Stimulated activated naive B cell treated with anti-CD40 and anti-IgM and Interleukin-4, amounts not matched to agents 10 μg/mL and 1 μg/mL and 100 μg/mL, for 72 hours (primary cell): Measurements from ENCODE around the gene LRIT2.
"Not testable (repeated sequence)": the region's sequence is repeated elsewhere in the genome, so short reads cannot be mapped to it uniquely, and the experiment has no call there.

Source experiments
- ATAC-seq, 2 donors: fragments of 150-1000 bp; cut with Tn5 transposase; replicated peaks; 2 replicates each; pipeline ENCODE4 v1.10.0; 2021; ENCODE audit warnings: moderate library complexity in 1 of 2
- DNase-seq: peaks from one replicate; pipeline ENCODE4 v3.0.0; 2021
- H3K27ac Mint-ChIP-seq: one replicate; pipeline ENCODE4 v1.8.0; 2022; ENCODE audit warnings: mild to moderate bottlenecking, mixed read lengths
- H3K27me3 Mint-ChIP-seq, 2 donors: one replicate each; pipeline ENCODE4 v1.8.0; 2022; ENCODE audit warnings: mixed read lengths in 2 of 2
- H3K36me3 Mint-ChIP-seq, 2 donors: one replicate each; pipeline ENCODE4 v1.8.0; 2022; ENCODE audit warnings: mixed read lengths in 2 of 2, mild to moderate bottlenecking in 1 of 2
- H3K4me1 Mint-ChIP-seq, 2 donors: one replicate each; pipeline ENCODE4 v1.8.0; 2022; ENCODE audit warnings: mixed read lengths in 2 of 2, mild to moderate bottlenecking in 1 of 2
- H3K4me3 Mint-ChIP-seq, 2 donors: one replicate each; pipeline ENCODE4 v1.8.0; 2022; ENCODE audit warnings: mild to moderate bottlenecking in 2 of 2, mixed read lengths in 2 of 2, moderate library complexity in 1 of 2
- H3K9me3 Mint-ChIP-seq, 2 donors: one replicate each; pipeline ENCODE4 v1.8.0; 2022; ENCODE audit warnings: mixed read lengths in 2 of 2, mild to moderate bottlenecking in 1 of 2

Gene LRIT2

GRCh38 chr10:84176836-84177474, 48.4 kb downstream of the LRIT2 start:
- Mint-ChIP-seq H3K27ac (no peak overlapping the region), H3K4me1 (peaks cover 18 to 19% of the 10 kb centered on the region in 2 donors), H3K9me3 (no peaks in the 10 kb centered on the region), H3K36me3 (no peaks in the 10 kb centered on the region), H3K27me3 (no peaks in the 10 kb centered on the region), H3K4me3 (no peak overlapping the region)
- ATAC-seq, result no peak
- DNase-seq, result no peak

GRCh38 chr10:84176351-84176750, 49.0 kb downstream of the LRIT2 start:
- H3K27ac Mint-ChIP-seq, result no peak overlapping the region
- H3K27me3 Mint-ChIP-seq, result no peaks in the 10 kb centered on the region
- peaks cover 23 to 25% of the 10 kb centered on the region in 2 donors for H3K4me1 Mint-ChIP-seq
- DNase-seq (no peak), ATAC-seq (no peak)
- H3K36me3 Mint-ChIP-seq, result peaks cover under 1 to 5% of the 10 kb centered on the region in 2 donors
- H3K4me3 Mint-ChIP-seq, result no peak overlapping the region
- H3K9me3 Mint-ChIP-seq, result peaks cover 0 to 2% of the 10 kb centered on the region in 2 donors

- Mint-ChIP-seq H3K4me3 (no peak overlapping the region), H3K27me3 (no peaks in the 10 kb centered on the region), H3K27ac (no peak overlapping the region), H3K36me3 (peaks cover 5 to 14% of the 10 kb centered on the region in 2 donors), H3K4me1 (peaks cover 25 to 29% of the 10 kb centered on the region in 2 donors), H3K9me3 (peaks cover 0 to 2% of the 10 kb centered on the region in 2 donors)
- DNase-seq, result no peak
- no peak for ATAC-seq
These were observed 49.9 kb downstream of the LRIT2 start for GRCh38 chr10:84175436-84175835.

GRCh38 chr10:84173501-84173929, 51.8 kb downstream of the LRIT2 start, which contains the start of gene GPR15LG:
TSS of gene GPR15LG (plus strand) at chr10:84173801. CDS start at chr10:84173852, 51 bp downstream.
- H3K4me1 Mint-ChIP-seq, result peaks cover 25 to 29% of the 10 kb centered on the region in 2 donors
- ATAC-seq, result peak; percentile 6 to 21

GRCh38 chr10:84172467-84173356, 52.6 kb downstream of the LRIT2 start:
- Mint-ChIP-seq H3K4me3 (peak overlapping the region in 1 of 2 donors; percentile 88), H3K27ac (peak overlapping the region; percentile 98), H3K27me3 (no peaks in the 10 kb centered on the region), H3K4me1 (peaks cover 25 to 33% of the 10 kb centered on the region in 2 donors), H3K9me3 (peaks cover 0 to 2% of the 10 kb centered on the region in 2 donors), H3K36me3 (peaks cover 13 to 14% of the 10 kb centered on the region in 2 donors)
- DNase-seq, result no peak
- ATAC-seq, result peak; percentile 80 to 81

More at GRCh38 chr10:84173501-84173929, 51.8 kb downstream of the LRIT2 start, which contains the start of gene GPR15LG:
- H3K36me3 Mint-ChIP-seq, result peaks cover 9 to 14% of the 10 kb centered on the region in 2 donors
- peaks cover 0 to 2% of the 10 kb centered on the region in 2 donors for H3K9me3 Mint-ChIP-seq
- DNase-seq, result no peak
- H3K27me3 Mint-ChIP-seq, result no peaks in the 10 kb centered on the region
- peak within 1 kb of the TSS in 1 of 2 donors; percentile 88 for H3K4me3 Mint-ChIP-seq
- peak within 1 kb of the TSS; percentile 98 for H3K27ac Mint-ChIP-seq

GRCh38 chr10:84171700-84172466, 53.5 kb downstream of the LRIT2 start:
- peaks cover 18 to 19% of the 10 kb centered on the region in 2 donors for H3K36me3 Mint-ChIP-seq
- not testable (repeated sequence) for H3K9me3 Mint-ChIP-seq, H3K27me3 Mint-ChIP-seq
- H3K27ac Mint-ChIP-seq, result peak overlapping the region; percentile 98
- peak; percentile 52 to 60 for ATAC-seq
- peak overlapping the region; percentile 87 to 88 for H3K4me3 Mint-ChIP-seq
- peaks cover 23 to 40% of the 10 kb centered on the region in 2 donors for H3K4me1 Mint-ChIP-seq
- DNase-seq, result peak; percentile 68

GRCh38 chr10:84171237-84171636, 54.1 kb downstream of the LRIT2 start:
- Mint-ChIP-seq H3K36me3 (peaks cover 24% of the 10 kb centered on the region in 2 donors), H3K4me1 (peaks cover 24 to 41% of the 10 kb centered on the region in 2 donors), H3K27ac (peak overlapping the region; percentile 98), H3K4me3 (peak overlapping the region; percentile 87 to 88)
- H3K9me3 Mint-ChIP-seq, H3K27me3 Mint-ChIP-seq, ATAC-seq, DNase-seq: not testable (repeated sequence)
